ENCODE measurements around the gene KLHDC7B.

Gene KLHDC7B

DNA sequence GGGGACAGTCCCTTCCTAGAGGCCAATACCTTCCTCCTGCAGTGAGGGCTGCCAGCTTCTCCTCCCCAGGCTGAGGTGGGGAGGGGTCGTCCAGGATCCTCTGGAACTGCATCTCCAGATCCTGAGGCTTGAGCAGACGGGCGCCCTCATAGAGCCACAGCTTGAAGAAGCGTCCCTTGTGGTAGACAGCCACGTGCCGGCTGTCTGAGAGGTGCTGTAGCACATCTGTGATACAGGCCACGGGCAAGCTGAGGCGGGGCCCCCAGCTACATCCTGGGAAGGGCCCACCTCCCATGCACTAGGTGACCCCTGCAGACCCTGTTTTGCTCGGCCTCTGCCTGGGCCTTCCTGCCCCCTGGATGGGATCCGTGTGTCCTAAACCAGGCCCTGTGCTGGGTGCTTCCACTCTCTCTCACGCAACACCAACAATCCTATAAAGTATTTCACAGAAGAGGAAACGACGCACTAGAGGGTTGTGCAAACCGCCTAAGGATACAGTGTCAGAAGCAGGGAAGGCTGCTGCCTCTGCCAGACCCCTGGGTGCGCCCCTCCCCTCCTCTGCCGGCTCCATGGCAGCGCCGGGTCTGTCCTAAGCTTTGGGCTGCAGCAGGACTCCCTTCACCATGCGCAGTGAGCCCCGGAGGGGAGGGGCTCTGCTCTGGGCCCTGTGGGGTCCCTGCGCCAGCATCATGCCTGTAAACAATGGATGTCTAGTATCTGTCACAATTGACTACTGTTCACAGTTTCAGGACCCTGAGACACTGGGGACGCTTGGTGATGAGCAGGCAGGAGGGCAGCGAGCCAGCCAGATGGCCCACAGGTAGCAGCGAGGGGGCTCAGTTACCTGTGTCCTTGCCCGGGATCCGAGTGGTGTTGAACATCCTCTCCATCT is 28.0 kb downstream of the KLHDC7B start:
- DNase-seq (ENCODE audit: low read depth): no peak

- no peak for DNase-seq (ENCODE audit: low read depth)
Measured at GRCh38 chr22:50574383-50574755, 28.7 kb downstream of the KLHDC7B start.

DNA sequence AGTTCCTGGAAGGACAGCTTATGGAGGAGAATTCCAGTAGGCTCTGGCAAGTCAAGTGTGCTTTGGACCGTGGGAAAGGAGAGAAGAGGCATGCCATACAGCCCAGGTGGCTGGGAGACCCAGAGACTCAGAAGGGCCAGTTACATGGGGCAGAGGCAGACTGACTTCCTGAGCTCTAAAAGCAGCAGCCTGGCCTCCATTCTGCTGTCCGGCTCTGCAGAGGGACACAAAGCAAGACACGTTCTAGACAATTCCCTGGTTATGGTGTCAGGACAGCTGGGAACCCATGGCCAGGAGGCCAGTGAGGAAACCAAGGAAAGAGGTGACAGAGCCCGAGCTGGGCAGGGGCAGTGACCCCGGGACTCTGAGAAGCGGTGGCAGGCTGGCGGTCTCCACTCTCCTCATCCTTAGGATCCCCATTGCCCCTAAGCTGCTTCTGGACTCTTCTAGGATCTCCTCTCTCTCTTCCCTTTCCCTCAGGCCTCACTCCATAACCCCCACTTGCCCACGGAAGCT is 29.8 kb downstream of the KLHDC7B start:
- no peak for DNase-seq (ENCODE audit: low read depth)

GRCh38 chr22:50576070-50576469 is 30.4 kb downstream of the KLHDC7B start:
- DNase-seq (ENCODE audit: low read depth): no peak

GRCh38 chr22:50576806-50577696 is 31.4 kb downstream of the KLHDC7B start:
- DNase-seq (ENCODE audit: low read depth): no peak

DNA sequence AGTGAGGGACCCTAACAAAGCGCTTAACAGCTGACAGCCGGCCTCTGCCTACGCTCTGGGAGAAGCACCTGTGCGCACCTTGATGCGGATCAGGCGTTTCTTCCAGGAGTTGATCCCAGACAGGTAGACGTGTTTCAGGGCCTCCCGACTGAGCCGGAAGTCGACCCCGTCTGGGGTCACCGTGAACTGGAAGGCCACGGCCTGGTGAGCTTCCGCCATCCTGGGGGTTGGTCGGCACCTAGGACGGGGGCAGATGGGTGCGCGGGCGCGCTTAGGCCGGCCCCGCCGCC is 31.9 kb downstream of the KLHDC7B start:
- no peak for DNase-seq (ENCODE audit: low read depth)

GRCh38 chr22:50577987-50578775 is 32.5 kb downstream of the KLHDC7B start, which contains the start of gene CPT1B:
CPT1B (minus strand) TSS chr22:50578427; CDS start chr22:50577915, 512 bp downstream.
- DNase-seq (ENCODE audit: low read depth): no peak

- DNase-seq (ENCODE audit: low read depth): no peak
Measured at GRCh38 chr22:50578776-50579310, 33.1 kb downstream of the KLHDC7B start.

DNA sequence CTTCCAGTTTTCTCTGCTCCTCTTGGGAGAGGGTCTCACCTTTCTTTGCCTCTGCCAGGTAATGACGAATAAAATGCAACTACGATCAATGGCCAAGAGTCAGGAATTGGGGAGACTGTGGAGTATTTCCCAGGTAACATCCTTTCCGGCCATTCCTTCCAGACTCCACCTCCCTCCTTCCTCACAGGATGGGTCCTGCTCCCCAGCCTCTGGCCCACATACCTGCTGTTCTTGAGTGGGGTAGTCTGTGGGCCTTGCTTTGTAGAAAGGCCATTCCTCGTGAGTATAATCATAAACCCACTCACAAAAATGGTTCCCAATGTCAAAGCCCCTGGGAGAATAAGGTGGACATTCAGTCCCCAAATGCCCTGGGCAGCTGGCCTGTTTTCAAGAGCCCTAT is 34.1 kb downstream of the KLHDC7B start:
- no peak for DNase-seq (ENCODE audit: low read depth)

DNA sequence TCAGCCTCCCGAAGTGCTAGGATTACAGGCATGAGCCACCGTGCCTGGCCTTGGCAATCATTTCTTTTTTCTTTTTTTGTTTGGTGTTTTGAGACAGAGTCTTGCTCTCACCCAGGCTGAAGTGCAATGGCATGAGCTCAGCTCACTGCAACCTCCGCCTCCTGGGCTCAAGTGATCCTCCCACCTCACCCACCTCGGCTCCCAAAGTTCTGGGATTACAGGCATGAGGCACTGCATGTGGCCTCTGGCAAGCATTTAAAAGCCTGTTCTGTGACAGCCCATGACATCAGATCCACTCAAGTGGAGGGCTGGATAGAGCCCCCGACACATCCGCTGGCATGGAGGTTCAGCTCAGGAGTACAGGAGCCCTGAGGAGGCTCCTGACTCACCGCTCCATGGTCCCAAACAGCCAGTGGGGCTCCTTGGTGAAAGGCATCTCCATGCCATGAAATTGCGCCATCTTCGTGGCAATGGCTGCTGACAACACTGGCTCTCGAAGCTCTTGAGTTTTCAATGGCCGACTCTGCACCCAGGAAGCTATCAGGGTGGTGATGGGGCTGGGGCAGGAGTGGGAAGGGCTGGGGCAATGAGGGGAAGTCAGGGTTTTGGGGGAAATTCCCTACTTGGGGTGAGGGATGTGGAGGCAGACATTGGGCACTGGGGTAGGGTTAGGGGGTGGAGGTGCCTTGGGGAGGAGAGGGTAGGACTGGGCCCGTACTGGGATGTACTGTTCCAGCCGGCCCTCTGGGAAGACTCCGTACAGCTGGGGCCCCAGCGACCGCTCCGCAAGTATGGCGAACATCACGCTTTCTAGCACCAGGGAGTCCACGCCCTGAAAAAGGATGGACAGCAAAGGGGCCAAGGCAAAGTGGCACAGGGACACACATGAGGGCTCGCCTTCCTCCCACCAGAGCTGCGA is 35.6 kb downstream of the KLHDC7B start:
- DNase-seq (ENCODE audit: low read depth): no peak

GRCh38 chr22:50581950-50582492 is 36.3 kb downstream of the KLHDC7B start:
- DNase-seq (ENCODE audit: low read depth): peak; percentile 13

- peak; percentile 97 for DNase-seq (ENCODE audit: low read depth)
Measured at GRCh38 chr22:50582493-50583293, 37.0 kb downstream of the KLHDC7B start, which contains the start of gene CHKB. CHKB (minus strand) TSS chr22:50582849; CDS start chr22:50582781, 68 bp downstream.

DNA sequence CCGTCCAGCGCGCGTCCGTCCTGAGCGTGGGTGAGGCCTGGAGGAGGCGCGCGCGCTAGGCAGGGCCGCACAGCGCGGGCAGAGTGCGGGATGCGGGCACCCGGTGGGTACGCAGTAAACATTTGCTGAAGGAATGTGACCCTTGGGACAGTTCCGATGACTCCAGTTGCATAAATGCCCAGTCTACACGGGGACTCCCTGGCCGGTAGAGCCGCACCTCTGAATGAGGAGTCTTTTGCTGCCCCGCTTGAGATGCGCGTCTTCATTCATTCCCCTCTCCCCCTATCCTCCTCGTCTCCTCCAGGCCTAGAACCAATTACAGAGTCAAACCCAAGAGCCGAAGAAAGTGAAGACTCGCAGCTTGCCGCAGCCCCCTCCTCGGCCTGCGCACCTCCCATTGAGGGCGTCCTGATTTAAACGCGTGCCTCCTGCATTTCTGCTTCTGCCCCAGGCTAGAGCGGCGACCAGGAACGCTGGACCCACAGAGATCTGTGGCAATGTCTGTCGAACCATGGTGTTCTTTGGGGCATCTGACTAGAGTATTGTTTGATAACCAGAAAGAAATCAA is 37.7 kb downstream of the KLHDC7B start:
- no peak for DNase-seq (ENCODE audit: low read depth)

DNA sequence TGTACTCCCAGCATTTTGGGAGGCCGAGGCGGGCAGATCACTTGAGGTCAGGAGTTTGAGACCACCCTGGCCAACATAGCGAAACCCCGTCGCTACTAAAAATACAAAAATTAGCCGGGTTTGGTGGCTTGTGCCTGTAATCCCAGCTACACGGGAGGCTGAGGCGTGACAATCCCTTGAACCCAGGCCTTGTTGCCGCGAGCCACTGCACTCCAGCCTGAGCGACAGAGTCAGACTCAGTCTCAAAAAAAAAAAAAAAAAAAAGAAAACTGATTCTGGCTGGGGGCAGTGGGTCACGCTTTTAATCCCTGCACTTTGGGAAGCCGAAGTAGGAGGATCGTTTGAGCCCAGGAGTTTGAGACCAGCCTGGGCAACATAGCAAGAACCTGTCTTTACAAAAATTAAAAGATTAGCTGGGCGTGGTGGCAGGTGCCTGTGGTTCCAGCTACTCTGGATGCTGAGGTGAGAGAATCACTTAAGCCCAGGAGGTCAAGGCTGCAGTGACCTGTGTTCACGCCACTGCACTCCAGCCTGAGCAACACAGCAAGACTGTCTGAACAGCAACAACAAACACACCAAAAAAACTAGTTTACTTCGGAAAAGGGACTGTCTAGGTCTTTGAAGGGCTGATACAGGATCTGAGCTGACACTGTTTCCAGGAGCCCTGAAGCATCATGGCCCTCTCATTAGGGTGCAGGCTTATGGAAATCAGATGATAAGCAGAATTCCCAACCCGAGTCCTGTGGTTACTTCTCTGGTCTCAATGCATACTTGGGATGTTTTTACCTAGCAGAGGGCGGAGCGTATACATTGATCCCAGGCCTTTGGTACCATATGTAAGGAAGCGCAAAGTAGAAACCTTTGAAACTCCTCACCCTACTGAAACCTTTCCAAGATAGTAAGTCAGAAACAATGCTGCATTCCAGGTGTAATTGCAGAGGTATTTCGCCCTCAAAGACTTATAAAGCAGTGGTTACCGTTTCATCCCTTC is 38.7 kb downstream of the KLHDC7B start:
- no peak for DNase-seq (ENCODE audit: low read depth)

GRCh38 chr22:50585238-50585637 is 39.5 kb downstream of the KLHDC7B start:
- no peak for DNase-seq (ENCODE audit: low read depth)

GRCh38 chr22:50585781-50586180 is 40.1 kb downstream of the KLHDC7B start:
- DNase-seq (ENCODE audit: low read depth): no peak

DNA sequence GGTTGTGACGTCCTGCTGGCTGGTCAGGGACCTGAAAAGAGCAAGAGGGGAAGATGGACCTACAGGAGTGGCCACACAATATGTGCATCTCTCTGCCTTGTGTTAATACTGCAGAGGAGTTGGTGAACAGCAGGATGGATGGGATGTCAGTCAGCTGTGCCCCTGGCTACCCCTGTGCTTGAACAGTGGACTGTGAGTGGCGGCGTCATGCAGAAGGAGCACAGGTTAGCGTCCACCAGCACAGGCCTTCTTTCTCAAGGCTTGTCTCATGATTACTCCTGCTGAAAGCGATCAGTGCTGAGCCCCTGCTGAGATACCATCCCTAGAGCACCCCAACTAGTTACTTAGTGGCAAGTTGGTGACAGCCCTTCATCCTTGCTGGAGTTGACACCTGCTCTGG is 40.7 kb downstream of the KLHDC7B start:
- DNase-seq (ENCODE audit: low read depth): no peak

- no peak for DNase-seq (ENCODE audit: low read depth)
Measured at GRCh38 chr22:50587407-50587806, 41.7 kb downstream of the KLHDC7B start.
